ENCODE results near the gene PDE8B.

The PDE8B gene

GRCh38 chr5:77231471-77232138, 21.1 kb downstream of the PDE8B start:
- DNase-seq, result peak; percentile 13 to 60

DNA sequence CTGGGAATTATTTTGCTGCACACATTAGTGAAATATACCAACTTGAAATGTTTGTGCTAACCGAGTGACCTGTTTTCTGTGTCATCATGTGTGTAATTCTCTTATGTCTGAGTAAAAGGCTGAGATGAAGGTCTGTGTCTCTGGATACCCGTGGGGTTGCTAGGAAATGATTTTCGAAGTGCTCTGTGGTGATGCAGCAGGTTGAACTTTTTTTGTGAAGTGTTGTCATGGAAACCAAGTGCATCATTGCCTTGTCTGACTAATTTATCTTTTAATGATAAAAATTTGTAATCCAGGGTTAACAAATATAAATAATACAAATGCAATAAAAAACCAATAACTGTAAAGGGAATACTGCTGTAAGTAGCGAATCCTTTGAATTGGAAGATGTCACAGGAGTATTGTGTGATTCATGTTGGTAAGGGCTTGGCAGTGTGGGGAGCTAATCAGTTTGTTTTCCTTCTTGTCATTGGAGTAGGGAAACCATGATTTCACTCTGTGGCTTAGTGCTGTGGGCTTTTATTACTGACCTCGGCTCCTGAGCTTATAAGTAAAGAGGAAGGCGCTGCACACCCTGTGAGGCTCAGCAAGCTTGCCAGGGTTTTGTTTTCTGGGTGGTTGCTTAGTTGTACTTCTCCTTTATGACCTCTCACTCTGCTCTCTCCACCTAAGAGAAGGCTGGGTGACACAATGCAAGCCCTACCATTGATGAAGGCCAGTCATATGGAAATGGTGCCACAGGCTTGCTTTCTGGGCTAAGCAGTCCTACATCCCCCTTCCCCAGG, 22.3 kb downstream of the PDE8B start:
- peak; percentile 91 to 93 for DNase-seq

GRCh38 chr5:77235846-77236721, 25.6 kb downstream of the PDE8B start:
- no peak for DNase-seq

- peak; percentile 52 to 60 for DNase-seq
Observed at GRCh38 chr5:77239126-77239741, 28.8 kb downstream of the PDE8B start.

DNA sequence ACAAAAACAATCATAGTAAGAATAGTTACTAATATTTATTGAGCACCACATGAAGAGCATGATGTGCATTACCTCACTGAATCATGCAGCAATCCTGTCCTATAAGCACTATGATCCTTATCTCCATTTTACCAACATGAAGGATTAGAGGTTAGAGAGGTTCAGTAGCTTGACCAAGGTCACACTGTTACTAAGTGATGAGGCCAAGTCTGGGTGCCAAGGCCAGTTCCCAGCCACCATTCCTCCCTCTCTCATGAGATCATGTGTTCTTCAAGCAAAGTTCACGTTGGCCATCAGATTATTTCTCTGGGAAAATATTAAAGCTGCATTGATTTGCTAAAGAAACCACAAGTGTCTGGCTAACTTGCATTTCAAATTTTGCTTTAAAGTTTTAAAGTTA, 31.0 kb downstream of the PDE8B start:
- DNase-seq, result no peak

DNA sequence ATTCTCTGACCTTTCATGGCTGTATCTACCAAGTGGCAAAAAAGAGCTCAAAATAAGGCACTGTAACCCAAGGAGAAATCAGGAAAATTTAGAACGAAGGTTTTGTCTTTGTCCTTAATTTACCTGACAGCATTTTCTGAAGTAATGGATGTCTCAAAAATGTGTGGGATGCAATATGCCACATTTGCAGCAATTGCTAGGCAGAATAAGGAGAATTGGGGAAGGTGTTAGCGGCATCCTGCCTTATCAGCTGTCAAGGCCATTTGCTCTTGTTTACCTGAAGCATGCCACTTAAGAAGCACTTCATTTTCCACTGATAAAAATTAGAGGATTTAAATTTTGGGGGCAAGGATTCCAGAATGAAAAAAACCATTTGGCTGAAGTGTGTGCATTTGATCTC, 39.0 kb downstream of the PDE8B start:
- DNase-seq, result no peak

- DNase-seq, result no peak
Observed at GRCh38 chr5:77250021-77250420, 39.5 kb downstream of the PDE8B start.

- no peak for DNase-seq
Observed at GRCh38 chr5:77251921-77252320, 41.4 kb downstream of the PDE8B start.

GRCh38 chr5:77255617-77256016, 45.1 kb downstream of the PDE8B start:
- no peak for DNase-seq

- DNase-seq, result no peak
Observed at GRCh38 chr5:77256406-77256805, 45.9 kb downstream of the PDE8B start.

DNA sequence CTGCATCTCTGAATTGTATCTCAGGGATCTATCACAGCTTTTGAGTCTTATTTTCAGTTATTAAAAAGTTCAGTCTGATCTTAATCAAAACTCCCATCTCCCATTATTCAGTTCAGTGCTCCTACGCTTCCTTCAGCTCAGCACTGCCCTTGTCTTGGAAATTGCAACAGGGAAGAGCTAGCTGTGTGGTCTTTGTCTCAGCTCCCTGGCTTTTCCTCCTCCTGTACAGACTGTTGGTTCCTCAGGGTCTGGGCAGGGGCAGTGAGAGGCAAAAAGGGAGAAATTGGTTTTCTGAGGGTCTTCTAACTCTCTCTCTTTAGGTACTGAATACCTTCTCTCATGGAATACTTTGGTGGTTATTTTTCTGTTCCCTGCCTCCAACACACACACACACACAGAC, 48.2 kb downstream of the PDE8B start:
- DNase-seq, result no peak

- no peak for DNase-seq
Observed at GRCh38 chr5:77259476-77259875, 49.0 kb downstream of the PDE8B start.

DNA sequence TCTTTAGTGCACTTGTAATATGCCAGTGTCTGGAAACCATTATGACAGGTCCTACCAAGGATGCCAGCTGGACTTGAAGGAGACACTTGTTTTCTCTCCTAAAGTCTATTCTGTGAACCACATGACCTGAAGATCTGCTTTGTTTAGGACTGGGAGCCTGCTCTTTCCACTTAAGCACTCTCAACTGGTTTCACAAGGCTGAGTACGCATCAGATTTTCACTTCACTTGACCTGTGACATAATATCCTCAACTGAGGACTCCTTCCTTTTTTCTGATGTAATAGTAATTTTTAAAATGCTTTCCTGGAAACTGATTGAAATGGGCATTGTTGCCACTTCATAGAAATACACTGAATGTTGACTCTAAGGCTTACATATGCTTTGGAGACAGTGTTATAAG, 52.2 kb downstream of the PDE8B start:
- DNase-seq, result no peak

GRCh38 chr5:77266291-77266690, 55.8 kb downstream of the PDE8B start:
- no peak for DNase-seq

DNA sequence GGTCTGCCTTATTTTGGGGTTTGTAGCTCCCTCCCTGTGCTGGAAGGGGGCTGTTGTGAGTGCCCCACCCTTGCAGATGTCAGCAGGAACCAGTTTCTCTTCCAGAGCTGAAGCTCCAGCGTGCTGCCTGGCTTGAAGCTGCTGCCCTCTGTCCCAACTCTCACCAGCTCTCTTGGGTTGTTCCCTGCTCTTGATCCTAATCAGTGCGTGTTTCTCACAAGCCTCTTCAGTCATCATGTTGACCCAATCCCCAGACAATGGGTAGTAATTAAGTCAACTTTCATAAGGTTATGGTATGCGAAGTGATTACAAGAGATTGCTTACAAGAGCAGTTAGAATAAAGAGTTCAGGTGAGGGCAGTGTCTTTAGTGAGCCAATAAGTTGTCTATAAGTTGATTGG, 57.0 kb downstream of the PDE8B start:
- no peak for DNase-seq

GRCh38 chr5:77272206-77272605, 61.7 kb downstream of the PDE8B start:
- DNase-seq, result no peak

GRCh38 chr5:77277759-77278158, 67.3 kb downstream of the PDE8B start:
- no peak for DNase-seq

DNA sequence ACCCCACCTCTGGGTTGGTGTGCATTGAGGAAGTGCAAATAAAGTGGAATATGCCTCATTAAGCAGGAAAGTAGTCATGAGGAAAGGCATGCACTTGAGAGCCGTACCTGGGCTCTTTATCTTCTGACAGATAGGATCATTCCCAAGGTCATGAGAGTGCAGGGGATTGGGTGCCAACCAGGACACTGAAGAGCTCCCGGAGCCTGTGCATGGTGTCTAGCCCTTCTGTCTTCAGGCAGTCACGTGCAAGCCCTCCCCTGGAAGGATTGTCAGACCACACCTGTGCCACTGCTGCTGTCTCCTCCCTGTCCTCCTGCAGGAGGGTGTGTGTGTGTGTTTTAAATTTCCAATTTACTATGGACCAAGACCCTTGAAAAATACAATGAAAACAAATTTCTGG, 69.6 kb downstream of the PDE8B start:
- no peak for DNase-seq

DNA sequence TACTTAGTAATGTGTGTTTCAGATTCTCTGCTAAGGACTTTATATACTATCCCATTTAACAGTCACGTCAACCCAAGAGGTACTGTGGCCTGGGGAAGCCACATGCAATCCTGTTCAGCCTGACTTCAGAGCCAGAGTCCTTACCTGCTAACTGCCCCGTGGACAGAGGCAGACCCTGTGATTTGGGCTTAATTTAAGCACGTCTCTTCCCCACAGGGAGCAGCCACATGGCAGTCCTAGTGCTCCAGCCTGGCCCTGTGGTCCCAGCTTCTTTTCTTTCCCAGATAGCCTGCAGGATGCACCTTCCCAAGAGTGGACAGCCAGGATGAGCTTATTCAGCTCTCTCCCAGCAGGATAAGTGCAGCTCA, 71.5 kb downstream of the PDE8B start:
- no peak for DNase-seq

DNA sequence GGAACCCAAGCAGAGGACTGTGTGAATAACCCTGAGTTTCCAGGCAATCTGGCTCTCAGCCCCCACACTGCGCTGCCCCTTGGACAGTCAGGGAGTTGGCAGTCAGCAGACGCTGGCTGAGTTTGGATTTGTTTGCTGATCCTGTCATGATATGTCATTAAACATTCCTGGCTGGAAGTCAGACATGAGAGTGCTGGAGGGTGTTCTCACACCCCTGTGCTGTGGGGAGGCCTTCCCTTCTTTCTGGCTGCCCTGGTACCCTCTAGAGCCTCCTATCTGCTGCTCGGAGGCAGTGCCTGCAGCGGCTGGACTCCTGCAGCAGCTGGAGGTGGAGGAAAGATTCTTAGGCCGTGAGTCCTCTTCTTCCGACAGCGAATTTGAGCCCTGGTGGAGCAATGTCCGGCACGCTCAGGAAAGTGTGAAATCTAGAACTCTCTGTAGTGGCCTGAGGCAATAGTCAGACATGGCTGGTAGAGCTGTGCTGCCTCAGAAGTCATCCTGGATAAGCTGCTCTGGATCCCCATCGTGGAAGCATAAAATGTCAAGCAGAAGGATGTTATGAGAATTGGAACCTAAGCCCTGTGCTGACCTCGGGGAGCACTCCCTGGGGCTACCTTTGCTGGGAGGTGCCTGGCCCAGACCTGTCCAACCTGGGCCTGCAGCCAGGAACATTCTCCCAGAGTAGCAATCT, 72.0 kb downstream of the PDE8B start:
- no peak for DNase-seq

DNA sequence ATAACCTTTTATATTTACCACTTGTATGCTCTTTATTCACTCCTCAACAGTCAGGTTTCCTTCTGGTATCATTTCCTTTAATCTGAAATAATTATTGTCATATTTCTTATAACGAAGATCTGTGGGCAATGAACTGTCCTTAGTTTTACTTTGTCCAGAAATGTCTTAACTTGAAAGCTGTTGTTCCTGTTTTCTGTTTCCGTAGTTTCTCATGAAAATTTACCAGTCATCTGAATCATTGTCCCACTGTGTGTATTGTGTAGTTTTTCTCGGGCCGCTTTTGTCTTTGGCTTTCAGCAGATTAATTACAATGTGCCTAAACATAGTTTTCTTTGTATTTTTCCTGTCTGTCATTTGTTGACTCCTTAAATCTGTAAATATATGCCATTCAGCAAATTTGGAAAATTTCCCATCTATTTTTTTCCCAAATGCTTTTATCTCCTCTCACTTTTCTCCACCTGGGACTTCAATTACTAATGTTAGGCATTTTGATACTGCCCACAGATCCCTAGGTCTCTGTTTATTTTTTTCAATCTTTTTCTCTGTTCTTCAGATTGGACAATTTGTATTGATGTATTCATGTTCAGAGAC, 74.9 kb downstream of the PDE8B start:
- DNase-seq, result no peak
